Measurements from ENCODE around the gene CDIP1.

GRCh38 chr16:4486126-4486893 lies 52.3 kb downstream of the CDIP1 start:
- TF ChIP-seq POLR2A (IDR thresholded peaks at IDR 0.05) = no peak
- no peak for TF ChIP-seq EP300 (IDR thresholded peaks at IDR 0.05)
